HTR-8/SVneo (cell line): ENCODE results near the gene SLC8A2.

Source experiments
- DNase-seq: peaks from one replicate; pipeline ENCODE4 v3.0.0; 2011; ENCODE audit warnings: low spot score, mixed read lengths; ENCODE audit not compliant: insufficient read length
- FAIRE-seq: peaks from 2 replicates; lab custom pipeline; 2011; peaks lifted over from hg19 to GRCh38; lab: Jason Lieb, UNC

The SLC8A2 gene

DNA sequence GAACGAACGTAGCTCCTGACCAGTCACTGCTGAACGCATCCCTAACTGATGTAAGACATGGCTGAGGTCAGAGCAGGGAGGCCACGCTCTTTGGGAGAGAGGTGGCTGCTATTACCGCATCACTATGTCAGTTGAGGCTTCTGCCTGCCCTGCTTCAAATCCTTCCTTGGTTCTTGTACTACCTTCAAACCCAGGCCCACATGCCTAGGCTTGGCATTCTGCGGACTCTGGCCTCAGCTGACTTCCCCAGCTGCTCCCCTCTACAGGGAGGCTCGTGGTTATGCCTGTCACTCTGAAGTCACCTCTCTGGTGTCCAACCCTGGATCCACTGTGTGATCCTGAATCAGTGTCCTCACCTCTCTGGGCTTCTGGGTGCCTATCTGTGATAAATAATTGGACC lies 37.6 kb downstream of the SLC8A2 start:
- peak; percentile 9 for FAIRE-seq

DNA sequence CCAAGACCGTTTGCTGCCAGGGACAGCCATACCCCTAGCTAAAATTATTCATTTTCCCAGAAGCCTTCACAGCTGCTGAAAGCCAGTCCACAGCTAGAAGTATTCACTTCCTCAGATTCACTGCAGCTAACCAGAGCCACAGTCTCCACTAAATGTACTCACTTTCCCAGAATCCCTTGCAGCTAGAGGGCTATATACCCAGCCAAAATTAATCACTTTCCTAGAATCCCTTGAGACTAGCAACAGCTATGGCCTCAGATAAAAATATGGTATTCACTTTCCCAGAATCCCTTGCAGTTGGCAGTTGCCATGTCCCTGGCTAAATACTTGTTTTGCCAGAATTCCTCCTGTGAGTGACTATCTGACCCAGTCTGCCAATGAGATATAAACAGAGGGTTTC lies 38.6 kb downstream of the SLC8A2 start:
- FAIRE-seq (no peak), DNase-seq (no peak)

More for the DNA sequence above, 37.6 kb downstream of the SLC8A2 start:
- no peak for DNase-seq

DNA sequence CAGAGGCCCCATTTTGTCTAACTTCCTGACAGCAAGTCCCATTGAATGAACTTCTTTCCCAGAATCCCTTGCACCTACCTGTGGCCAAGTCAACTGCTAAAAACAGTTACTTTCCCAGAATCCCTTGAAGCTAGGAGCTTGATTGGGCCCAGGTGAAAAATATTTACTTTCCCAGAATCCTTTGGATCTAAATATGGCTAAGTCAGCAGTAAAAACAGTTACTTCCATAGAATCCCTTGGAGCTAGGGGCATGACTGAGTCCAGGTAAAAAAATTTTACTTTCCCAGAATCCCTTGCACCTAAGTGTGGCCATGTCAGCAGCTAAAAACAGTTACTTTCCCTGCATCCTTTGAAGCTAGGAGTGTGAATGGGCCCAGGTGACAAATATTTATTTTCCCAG lies 39.2 kb downstream of the SLC8A2 start:
- FAIRE-seq (no peak), DNase-seq (no peak)

DNA sequence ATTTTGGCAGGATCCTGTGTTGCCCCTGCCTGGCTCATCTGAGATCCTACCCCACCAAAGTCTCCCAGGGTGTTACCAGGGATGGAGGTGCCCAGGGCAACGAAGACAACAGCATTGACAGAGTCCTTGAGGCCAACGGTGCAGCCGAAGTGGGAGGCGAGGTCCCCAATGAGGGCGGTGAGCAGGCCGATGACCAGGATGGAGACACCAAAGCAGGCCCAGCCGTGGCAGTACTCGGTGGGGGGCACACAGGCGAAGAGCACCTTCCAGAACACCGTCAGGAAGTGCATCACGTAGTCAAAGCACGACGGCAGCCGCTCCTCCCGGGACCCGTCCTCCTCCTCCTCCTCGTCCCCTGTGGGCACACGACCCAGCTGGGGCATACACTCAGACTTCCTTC lies 39.6 kb downstream of the SLC8A2 start:
- FAIRE-seq (no peak), DNase-seq (no peak)

DNA sequence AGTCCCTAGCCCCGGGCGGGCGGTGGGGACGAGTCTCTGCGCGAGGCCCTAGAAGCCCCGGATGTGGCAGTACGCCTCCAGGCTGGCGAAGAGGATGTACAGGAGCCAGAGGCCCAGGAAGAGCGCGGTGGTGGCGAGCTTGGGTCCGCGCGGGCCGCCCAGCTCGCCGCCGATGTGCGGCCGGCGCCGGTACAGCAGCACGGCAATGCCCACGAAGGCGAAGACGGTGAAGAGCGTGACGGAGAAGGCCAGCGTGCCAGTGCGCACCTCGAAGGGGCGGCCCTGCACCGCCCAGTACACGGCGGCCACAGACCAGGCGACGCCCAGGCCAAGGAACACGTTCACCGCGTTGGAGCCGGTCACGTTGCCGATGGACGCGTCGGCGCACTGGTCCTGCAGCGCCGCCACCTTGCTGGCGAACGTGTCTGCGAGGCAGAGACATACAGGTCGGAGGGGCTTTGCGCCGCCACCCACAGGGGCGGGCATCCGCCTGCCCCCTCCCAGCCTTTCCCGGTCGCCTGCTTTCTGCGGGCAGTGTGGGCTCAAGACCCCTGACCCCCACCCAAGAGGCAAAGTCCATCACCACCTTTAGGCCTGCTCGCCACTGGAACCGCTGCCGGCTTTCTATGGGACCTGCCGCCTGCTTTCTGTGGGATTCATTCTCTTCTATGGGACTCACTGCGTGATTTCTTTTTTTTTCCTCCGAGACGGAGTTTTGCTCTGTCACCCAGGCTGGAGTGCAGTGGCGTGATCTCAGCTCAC lies 41.5 kb downstream of the SLC8A2 start:
- FAIRE-seq = no peak

DNA sequence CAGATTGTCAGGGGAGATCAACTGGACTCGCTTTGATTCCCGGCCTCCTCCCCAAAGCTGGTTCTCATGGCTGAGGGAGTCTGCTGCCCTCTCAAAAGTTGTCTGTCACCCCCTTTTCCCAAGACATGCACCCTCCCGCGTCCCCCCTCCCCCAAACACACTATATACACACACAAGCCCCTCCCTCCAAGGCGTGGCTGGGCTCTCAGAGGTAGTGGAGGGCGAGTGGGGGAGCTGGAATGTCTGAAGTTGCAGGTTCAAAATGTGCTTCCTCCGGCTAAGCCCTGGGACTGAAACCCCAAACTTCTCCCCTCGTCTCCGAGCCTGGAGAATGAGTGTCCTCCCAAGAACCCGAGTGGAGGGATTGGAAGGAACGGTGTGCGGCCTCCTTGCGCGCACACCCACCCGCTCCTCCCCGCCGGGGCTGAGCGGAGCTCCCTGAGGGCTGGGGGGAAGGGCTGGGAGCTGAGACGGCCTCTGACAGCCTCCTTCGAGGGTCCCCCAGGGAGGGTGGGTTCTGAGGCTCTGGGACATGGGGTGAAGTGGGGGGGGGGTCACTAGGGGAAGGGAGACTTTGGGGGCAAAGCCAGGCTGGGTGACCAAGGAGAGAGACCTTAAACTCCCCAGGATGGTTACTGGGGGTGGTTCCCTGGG lies 42.4 kb downstream of the SLC8A2 start:
- FAIRE-seq (no peak), DNase-seq (no peak)

More for the DNA sequence above, 41.5 kb downstream of the SLC8A2 start:
- no peak for DNase-seq

DNA sequence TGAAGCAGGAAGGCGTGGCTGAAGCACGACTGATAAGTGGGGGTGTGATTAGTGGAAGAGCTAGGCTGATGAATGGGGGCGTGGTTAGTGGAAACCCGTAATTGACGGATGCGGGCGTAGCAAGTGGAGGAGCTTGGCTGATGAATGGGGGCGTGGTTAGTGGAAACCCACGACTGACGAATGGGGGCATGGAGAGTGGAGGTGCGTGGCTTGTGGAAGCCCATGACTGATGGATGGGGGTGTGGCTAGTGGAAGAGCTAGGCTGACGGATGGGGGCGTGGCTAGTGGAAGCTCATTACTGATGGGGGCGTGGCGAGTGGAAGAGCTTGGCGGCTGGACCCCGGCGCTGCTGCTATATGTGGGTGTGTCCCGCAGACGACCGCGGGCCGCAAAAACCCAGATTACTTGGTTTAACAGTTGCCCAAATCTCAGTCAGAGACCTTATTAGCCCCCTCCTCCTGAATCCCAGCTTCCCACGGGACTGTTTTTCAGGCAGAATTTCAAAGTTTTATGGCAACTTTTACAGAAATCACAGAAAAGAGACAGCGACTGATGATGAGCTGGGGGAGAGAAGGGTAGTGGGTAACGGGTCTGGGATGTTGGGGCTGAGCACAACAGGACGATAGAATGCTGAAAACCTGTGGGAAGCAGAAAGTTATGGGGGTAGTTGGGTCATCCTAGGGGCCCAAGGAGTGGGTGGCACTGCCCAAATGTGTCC lies 43.4 kb downstream of the SLC8A2 start:
- DNase-seq (peak; percentile 94), FAIRE-seq (peak; percentile 99)

DNA sequence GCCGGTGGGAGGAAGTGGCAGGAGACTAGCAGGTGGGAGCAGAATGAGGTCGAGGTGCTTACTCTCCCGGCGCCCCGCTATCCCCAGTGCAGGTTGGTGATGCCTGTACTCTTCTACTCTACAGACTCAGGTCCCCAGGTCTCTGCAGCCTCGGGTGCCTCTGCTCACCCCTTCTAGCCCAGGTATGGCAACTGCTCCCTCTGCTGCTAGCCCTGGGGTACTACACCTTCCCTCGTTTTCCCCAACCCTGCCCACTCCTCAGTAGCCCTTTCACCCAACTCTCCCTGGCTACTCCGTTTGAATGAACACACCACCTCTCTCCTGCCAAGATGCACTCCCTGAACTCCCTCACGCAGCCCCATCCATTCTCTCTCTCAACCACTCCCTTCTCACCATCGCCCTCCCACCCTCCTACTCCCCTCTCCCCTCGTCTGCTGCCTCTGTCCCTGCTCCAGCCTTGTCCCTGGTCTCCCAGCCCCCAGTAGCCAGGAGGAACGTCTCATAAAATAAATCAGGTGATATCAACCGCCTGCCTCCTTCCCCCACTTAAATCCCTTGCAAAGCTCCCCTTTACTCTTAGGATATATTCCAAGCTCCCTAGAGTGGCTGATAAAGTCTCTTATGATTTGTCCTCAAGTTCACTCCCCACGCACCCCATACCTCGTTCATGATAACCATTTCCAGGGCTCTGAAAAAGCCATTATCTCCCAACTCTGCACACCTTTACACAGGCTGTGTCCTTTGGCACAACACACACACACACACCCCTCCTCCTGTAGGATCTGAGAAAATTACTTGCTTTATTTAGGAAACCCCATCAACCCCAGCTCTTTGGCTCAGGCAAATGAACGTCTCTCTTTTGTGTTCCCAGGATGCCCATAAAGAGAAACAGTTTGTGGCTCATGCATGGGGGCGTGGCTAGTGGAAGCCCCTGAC lies 44.2 kb downstream of the SLC8A2 start:
- DNase-seq (peak; percentile 86), FAIRE-seq (peak; percentile 87)

DNA sequence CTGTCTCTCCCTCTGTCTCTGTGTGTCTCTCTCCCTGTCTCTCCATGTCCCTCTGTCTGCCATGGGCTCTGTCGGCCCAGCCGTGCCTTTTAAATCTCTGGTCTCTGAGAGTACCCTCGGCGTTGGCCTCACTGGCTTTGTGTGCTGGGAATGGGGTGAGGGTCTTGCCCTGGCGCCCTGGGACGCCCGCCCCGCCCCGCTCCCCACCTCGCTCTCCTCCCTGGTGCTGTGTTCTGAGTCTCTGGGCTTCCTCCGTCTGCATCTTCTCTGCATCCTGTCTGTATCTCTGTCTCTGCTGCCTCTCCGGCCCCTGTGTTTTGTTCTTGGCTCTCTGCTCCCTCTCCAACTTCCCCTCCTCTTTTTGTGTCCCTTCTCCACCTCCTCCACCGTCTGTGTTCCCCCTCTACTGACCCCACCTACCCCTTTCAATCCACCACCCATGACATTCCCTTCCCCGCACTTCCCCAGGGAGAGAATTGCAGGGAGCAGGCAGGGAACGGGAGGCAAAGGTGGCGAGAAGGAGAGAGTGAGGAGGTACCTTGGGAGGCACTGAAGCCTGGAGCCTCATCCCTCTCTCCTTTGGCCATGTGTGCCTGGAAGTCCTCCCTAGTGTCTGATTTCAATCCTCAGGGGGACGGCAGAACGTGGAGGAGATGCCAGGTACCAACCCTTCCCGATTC lies 48.4 kb downstream of the SLC8A2 start:
- no peak for DNase-seq
- no peak for FAIRE-seq

DNA sequence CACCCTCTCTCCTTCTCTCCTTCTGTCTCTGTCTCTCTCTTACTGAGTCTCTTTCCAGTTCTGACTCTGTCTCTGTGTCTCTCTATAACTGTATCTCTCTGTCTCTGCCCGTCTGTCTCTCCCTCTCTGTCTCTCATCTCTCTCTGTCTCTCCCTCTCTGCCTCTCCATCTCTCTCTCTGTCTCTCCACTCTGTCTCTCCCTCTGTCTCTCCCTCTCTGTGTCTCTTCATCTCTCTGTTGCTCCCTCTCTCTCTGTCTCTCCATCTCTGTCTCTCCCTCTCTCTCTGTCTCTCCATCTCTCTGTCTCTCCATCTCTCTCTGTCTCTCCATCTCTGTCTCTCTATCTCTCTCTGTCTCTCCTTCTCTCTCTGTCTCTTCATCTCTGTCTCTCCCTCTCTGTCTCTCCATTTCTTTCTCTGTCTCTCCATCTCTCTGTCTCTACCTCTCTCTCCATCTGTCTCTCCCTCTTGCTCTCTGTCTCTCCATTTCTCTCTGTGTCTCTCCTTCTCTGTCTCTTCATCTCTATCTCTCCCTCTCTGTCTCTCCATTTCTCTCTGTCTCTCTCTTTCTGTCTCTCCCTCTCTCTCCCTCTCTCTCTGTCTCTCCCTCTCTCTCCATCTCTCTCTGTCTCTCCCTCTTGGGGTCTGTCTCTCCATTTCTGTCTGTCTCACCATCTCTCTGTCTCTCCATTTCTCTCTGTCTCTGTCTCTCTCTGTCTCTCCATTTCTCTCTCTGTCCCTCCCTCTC lies 49.1 kb downstream of the SLC8A2 start:
- DNase-seq (no peak), FAIRE-seq (no peak)

DNA sequence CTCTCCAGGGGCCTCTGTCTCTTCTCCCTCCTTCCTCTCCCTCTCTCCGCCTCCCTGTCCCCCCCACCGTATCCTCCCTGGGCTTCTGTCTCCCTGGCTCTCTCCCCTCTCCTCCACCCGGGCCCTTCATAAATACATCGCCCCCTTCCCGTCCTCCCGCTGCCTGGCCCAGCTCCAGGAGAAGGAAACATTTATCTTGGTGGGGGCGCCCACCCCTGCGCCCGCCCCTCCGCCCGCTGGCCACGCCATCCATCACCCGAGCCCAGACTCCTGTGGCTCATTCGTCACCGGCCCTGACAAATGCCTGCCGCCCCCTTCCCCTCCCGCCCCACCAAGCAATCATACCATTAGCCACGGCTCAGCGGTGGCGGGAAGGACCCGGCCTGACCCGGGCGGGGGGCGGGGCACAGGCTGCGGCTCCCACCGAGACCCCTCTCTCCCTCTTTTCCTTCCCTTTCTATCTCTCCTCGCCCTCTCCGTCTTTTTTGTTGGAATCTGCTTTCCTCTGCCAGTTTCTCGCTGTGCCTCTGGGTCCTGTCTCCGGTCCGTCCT lies 49.8 kb downstream of the SLC8A2 start:
- peak; percentile 66 for DNase-seq
- FAIRE-seq = peak; percentile 77

DNA sequence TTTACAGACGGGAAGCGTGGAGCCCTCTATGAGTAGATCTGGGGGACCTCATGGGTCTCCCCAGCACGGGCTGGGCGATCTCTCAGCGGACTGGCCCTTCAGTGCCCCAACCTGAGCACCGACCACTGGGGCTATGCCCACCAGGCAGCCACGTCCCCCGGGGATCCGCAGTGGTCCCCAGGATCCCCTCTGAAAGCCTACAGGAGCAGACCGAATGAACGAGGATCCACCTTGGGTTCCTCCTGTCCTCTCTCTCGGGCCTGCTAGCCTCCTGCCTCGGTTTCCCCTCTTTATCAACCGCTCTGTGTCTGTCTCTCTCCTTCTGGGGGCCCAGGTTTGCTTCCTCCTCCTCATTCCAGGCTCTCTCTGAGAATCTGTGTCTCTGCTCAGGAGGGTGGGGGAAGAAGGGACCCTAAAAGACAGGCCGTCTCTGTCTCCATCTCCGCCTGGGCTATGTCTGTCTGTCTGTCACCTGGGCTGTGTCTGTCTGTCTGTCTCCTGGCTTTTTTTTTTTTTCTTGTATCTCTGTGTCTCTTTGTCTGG lies 50.4 kb downstream of the SLC8A2 start:
- DNase-seq = no peak
- no peak for FAIRE-seq

DNA sequence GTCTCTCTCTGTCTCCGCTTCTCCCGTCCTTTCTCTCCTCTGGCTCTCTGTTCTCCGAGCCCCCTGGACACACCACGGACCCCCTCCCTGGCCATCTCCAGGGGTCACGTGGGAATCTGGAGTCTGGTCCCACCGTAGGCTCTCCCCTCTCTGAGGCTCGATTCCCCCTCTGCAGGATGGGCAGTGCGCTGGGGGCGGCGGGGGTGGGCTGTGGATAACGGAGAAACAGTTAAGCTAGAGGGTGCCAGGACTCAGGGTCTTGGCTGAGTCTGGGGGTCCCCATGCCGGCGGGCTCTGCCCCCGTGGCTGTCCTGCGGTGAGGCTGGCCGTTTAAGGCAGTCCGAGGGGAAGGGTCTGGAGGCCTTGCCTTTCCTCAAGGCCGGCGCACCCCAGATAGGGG lies 51.9 kb downstream of the SLC8A2 start:
- FAIRE-seq = no peak
- no peak for DNase-seq

DNA sequence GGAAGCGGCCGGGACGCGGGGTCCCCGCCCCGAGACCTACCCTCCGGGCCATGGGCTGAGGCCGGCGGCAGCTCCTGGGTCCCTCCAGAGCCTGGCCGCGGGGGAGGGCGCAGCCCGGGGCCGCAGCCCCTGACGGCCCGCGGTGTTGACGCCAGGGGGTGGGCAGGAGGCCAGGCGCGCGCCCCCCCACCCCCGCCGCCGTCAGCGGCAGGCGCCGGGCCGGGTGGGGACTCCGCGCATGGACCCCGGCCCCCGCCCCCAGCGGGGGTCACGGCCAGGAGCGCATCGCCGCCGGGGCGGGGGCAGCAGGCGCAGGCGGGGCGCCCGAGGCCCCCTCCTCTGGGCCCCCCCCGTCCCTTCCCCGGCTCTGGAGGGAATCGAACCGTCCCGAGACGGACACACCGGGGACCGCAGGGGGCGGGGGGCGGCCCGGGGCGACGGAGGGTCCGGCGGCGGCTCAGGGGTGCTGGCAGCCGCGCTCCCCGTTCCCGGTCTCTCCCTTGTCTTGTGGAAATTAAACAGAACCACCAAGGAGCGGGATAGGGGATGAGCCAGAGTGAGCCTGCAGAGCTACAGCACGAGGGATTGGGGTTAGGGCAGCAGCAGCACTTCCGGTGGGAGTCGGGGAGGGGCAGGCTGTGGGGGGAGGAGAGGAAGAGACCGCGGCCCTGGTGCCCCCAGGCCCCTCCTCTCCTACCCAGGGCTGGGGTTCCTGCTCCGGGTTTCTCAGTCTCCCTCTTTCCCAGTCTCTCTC lies 52.5 kb downstream of the SLC8A2 start, which contains the start of gene MEIS3:
TSS of gene MEIS3 (minus strand) at position 498 of the 754 bp plus-strand sequence. CDS start at position 52, 446 bp downstream.
- DNase-seq (no peak), FAIRE-seq (no peak)

DNA sequence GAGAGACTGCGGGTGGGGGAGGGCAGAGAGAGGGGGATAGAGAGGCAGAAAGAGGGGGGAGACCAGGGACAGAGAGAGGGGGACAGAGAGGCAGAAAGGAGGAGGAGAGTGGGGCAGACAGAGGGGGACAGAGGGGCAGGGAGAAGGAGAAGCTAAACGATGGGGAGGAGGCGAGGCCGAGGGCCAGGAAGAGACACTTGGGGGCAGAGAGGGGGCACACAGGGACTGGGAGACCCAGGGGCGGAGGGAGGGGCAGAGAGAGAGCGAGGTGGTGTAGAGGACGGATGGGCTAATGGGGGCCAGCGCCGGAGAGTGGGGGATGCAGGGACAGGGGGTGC lies 53.0 kb downstream of the SLC8A2 start:
- FAIRE-seq (no peak), DNase-seq (no peak)

DNA sequence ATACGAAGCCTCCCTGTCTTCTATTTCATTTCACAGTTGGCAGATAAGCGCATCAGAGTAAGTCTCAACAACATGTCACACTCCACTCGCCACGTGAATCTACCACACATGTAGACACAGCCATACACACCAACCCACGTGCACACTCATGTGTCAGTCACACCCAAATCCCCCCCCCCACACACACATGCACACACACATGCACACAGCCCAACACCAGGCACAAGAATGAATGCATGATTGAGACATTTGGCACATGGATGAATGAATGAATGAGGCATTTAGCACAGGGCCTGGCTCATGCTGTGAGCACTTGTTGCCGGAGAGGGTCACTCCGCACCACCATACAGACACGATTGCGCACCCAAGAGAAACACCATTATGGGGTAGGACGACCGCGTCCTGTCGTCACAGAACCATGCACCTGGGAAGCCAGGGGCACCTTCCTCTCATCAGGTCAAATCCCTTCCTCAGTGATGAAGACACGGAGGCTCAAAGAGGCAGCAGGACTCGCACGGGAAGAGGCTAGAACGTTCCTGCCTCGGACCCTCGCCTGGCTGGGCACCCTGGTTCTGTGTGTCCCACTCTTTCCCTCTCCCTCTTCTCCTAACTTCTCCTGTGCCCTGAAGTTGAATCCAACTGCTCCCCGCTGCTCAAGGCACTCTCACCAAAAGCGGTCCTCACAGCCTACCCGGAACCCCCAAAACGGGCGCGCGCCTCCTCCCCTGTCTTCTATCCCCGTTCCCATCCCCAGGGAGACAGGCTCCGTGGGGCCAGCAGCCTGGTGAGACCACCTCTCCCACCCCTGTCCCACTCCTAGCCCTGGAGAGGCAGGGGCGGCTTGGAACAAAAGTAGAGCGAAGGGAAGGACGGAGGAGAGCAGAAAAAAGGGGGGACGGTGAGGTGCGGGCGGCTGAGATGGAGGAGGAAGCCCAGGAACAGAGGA lies 53.7 kb downstream of the SLC8A2 start:
- DNase-seq = no peak
- FAIRE-seq = peak; percentile 90
